Naive thymus-derived CD8-positive, alpha-beta T cell (primary cell): ENCODE results near the gene TBC1D2B. TPM values are rescaled to one million over a fixed set of nuclear protein-coding genes. Genes with fewer than 3 reads are reported as not detected.
"Not testable (repeated sequence)": the region's sequence is repeated elsewhere in the genome, so short reads cannot be mapped to it uniquely, and the experiment has no call there.

Experiments
- ATAC-seq, 2 donors: fragments of 150-1000 bp; cut with Tn5 transposase in 1 of 2; sonication (Bioruptor Pico), chemical (Tn5 transposase) in 1 of 2; 1 replicate in 1 of 2; 2 replicates in 1 of 2; pipeline ENCODE4 v1.10.0; 2021; ENCODE audit warnings: mild to moderate bottlenecking in 2 of 2, moderate library complexity in 2 of 2
- POLR2A ChIA-PET: fragments of 350-600 bp; sonication (Branson Sonifier 250); formaldehyde crosslinking; loops from one replicate; lab custom pipeline; 2021; ENCODE audit warnings: antibody characterized with exemption; lab: Charles Lee
- DNase-seq, 10 donors: peaks; one replicate each; pipeline versions ENCODE4 v3.0.0 to v3.0.0-alpha.2; 2020 to 2022
- H3K27ac Mint-ChIP-seq, 10 donors: one replicate each; pipeline ENCODE4 v1.8.0; 2020 to 2022; ENCODE audit warnings: mild to moderate bottlenecking in 10 of 10, mixed read lengths in 10 of 10, moderate library complexity in 4 of 10, inconsistent platforms in 1 of 10
- H3K27me3 Mint-ChIP-seq, 5 donors: one replicate each; pipeline ENCODE4 v1.8.0; 2021 to 2022; ENCODE audit warnings: mixed read lengths in 5 of 5
- H3K36me3 Mint-ChIP-seq, 3 donors: one replicate each; pipeline ENCODE4 v1.8.0; 2020 to 2022; ENCODE audit warnings: mixed read lengths in 3 of 3, mild to moderate bottlenecking in 2 of 3, inconsistent platforms in 1 of 3
- H3K4me1 Mint-ChIP-seq, 4 donors: one replicate each; pipeline ENCODE4 v1.8.0; 2021 to 2022; ENCODE audit warnings: mixed read lengths in 4 of 4
- H3K4me3 Mint-ChIP-seq, 10 donors: one replicate each; pipeline ENCODE4 v1.8.0; 2020 to 2022; ENCODE audit warnings: mild to moderate bottlenecking in 10 of 10, mixed read lengths in 10 of 10, moderate library complexity in 6 of 10, inconsistent platforms in 1 of 10
- H3K9me3 Mint-ChIP-seq, 9 donors: one replicate each; pipeline ENCODE4 v1.8.0; 2020 to 2022; ENCODE audit warnings: mixed read lengths in 9 of 9, mild to moderate bottlenecking in 3 of 9, inconsistent platforms in 1 of 9, moderate library complexity in 1 of 9
- polyA plus RNA-seq, 3 donors: library from polyadenylated mRNA; unstranded; fragments of 300-500 nt; fragmentation: Illumina TruSeq; gene quantifications; one replicate each; pipeline ENCODE4 v1.2.3, GENCODE V29; 2021
- total RNA-seq, 8 experiments: library from RNA in 2 of 8; stranded (reverse) in 2 of 8; gene quantifications; one replicate each; pipeline ENCODE4 v1.2.3 and lab custom pipeline; 2021 to 2026

TBC1D2B gene
- total and polyA plus RNA-seq, 5 experiments from 2014 or later = 8.1 to 82.1 (median 14.0) TPM

GRCh38 chr15:78004222-78004727 is 73.2 kb downstream of the TBC1D2B start:
- DNase-seq = no peak
- peaks cover 4 to 27% (median 16%) of the 10 kb centered on the region in 4 donors for H3K4me1 Mint-ChIP-seq
- H3K9me3 Mint-ChIP-seq = no peaks in the 10 kb centered on the region
- no peaks in the 10 kb centered on the region for H3K27me3 Mint-ChIP-seq
- peak overlapping the region in 4 of 10 donors; percentile 47 to 74 (median 48) for H3K27ac Mint-ChIP-seq
- POLR2A ChIA-PET = interaction anchor here (0.9 kb wide), 1 partner anchor 74 kb away, joined by 3 read pairs; no protein-coding TSS in a partner anchor
- peaks cover 0 to 83% (median 14%) of the 10 kb centered on the region in 3 donors for H3K36me3 Mint-ChIP-seq
- ATAC-seq = no peak
- H3K4me3 Mint-ChIP-seq = no peak overlapping the region

- Mint-ChIP-seq H3K27ac (peak overlapping the region in 2 of 10 donors; percentile 49 to 74), H3K27me3 (no peaks in the 10 kb centered on the region), H3K9me3 (no peaks in the 10 kb centered on the region), H3K36me3 (peaks cover 0 to 80% (median 12%) of the 10 kb centered on the region in 3 donors), H3K4me1 (peaks cover 4 to 27% (median 15%) of the 10 kb centered on the region in 4 donors), H3K4me3 (no peak overlapping the region)
- DNase-seq (no peak), ATAC-seq (no peak)
- POLR2A ChIA-PET = no interaction called here
Measured at GRCh38 chr15:78003539-78004008, 73.9 kb downstream of the TBC1D2B start.

- H3K4me3 Mint-ChIP-seq = no peak overlapping the region
- H3K9me3 Mint-ChIP-seq = no peaks in the 10 kb centered on the region
- POLR2A ChIA-PET = no interaction called here
- H3K4me1 Mint-ChIP-seq = peaks cover 4 to 27% (median 15%) of the 10 kb centered on the region in 4 donors
- H3K27me3 Mint-ChIP-seq = no peaks in the 10 kb centered on the region
- peaks cover 0 to 83% (median 14%) of the 10 kb centered on the region in 3 donors for H3K36me3 Mint-ChIP-seq
- DNase-seq (no peak), ATAC-seq (no peak)
- peak overlapping the region in 7 of 10 donors; percentile 5 to 68 (median 27) for H3K27ac Mint-ChIP-seq
Measured at GRCh38 chr15:78002996-78003395, 74.5 kb downstream of the TBC1D2B start.

GRCh38 chr15:78001656-78002055 is 75.9 kb downstream of the TBC1D2B start:
- Mint-ChIP-seq H3K4me1 (peaks cover 4 to 17% (median 11%) of the 10 kb centered on the region in 4 donors), H3K9me3 (no peaks in the 10 kb centered on the region), H3K27me3 (no peaks in the 10 kb centered on the region), H3K4me3 (no peak overlapping the region), H3K36me3 (peaks cover 0 to 84% (median 14%) of the 10 kb centered on the region in 3 donors), H3K27ac (peak overlapping the region in 8 of 10 donors; percentile 0 to 87 (median 49))
- DNase-seq = no peak
- no peak for ATAC-seq
- POLR2A ChIA-PET = interaction anchor here (0.7 kb wide), 1 partner anchor 264 kb away, joined by 3 read pairs; no protein-coding TSS in a partner anchor

GRCh38 chr15:78000927-78001249 is 76.6 kb downstream of the TBC1D2B start:
- DNase-seq = no peak
- POLR2A ChIA-PET = interaction anchor here (2.0 kb wide), 1 partner anchor 108 kb away, joined by 12 read pairs; no protein-coding TSS in a partner anchor
- no peak for ATAC-seq
- no peaks in the 10 kb centered on the region for H3K27me3 Mint-ChIP-seq
- H3K36me3 Mint-ChIP-seq = peaks cover 0 to 81% (median 14%) of the 10 kb centered on the region in 3 donors
- peak overlapping the region in 8 of 10 donors; percentile 21 to 89 (median 58) for H3K27ac Mint-ChIP-seq
- peak overlapping the region in 1 of 10 donors; percentile 15 for H3K4me3 Mint-ChIP-seq
- H3K4me1 Mint-ChIP-seq = peaks cover 4 to 14% (median 10%) of the 10 kb centered on the region in 4 donors
- H3K9me3 Mint-ChIP-seq = no peaks in the 10 kb centered on the region

GRCh38 chr15:78000091-78000926 is 77.2 kb downstream of the TBC1D2B start:
- peak; percentile 66 to 87 (median 78) for DNase-seq
- H3K27ac Mint-ChIP-seq = peak overlapping the region; percentile 2 to 89 (median 58)
- no peaks in the 10 kb centered on the region for H3K27me3 Mint-ChIP-seq
- no peak overlapping the region for H3K4me3 Mint-ChIP-seq
- peak; percentile 99 to 100 for ATAC-seq
- peaks cover 4 to 14% (median 10%) of the 10 kb centered on the region in 4 donors for H3K4me1 Mint-ChIP-seq
- H3K9me3 Mint-ChIP-seq = no peaks in the 10 kb centered on the region
- POLR2A ChIA-PET = interaction anchor here (0.8 to 2.0 kb wide), 3 partner anchors 76 to 110 kb away, joined by 3 to 12 read pairs (median 3); no protein-coding TSS in a partner anchor
- peaks cover 0 to 77% (median 14%) of the 10 kb centered on the region in 3 donors for H3K36me3 Mint-ChIP-seq

- no peak for ATAC-seq
- Mint-ChIP-seq H3K36me3 (peaks cover 0 to 74% (median 14%) of the 10 kb centered on the region in 3 donors), H3K27me3 (no peaks in the 10 kb centered on the region), H3K4me1 (peaks cover 4 to 14% (median 10%) of the 10 kb centered on the region in 4 donors), H3K4me3 (no peak overlapping the region), H3K9me3 (no peaks in the 10 kb centered on the region), H3K27ac (no peak overlapping the region)
- POLR2A ChIA-PET = interaction anchor here (0.8 to 2.0 kb wide), 3 partner anchors 76 to 110 kb away, joined by 3 to 12 read pairs (median 3); no protein-coding TSS in a partner anchor
- DNase-seq = no peak
Measured at GRCh38 chr15:77999486-77999885, 78.0 kb downstream of the TBC1D2B start.

- DNase-seq (no peak), ATAC-seq (no peak)
- Mint-ChIP-seq H3K27me3 (no peaks in the 10 kb centered on the region), H3K9me3 (no peaks in the 10 kb centered on the region), H3K27ac (peak overlapping the region in 2 of 10 donors; percentile 14 to 27), H3K36me3 (peaks cover 0 to 68% (median 14%) of the 10 kb centered on the region in 3 donors), H3K4me1 (peaks cover 6 to 15% (median 11%) of the 10 kb centered on the region in 4 donors), H3K4me3 (no peak overlapping the region)
- POLR2A ChIA-PET = no interaction called here
Measured at GRCh38 chr15:77998592-77998991, 78.9 kb downstream of the TBC1D2B start.

GRCh38 chr15:77997761-77998554 is 79.6 kb downstream of the TBC1D2B start:
- H3K9me3 Mint-ChIP-seq, DNase-seq, H3K4me3 Mint-ChIP-seq, POLR2A ChIA-PET, H3K27me3 Mint-ChIP-seq, ATAC-seq: not testable (repeated sequence)
- H3K27ac Mint-ChIP-seq = peak overlapping the region in 2 of 10 donors; percentile 40 to 48
- H3K36me3 Mint-ChIP-seq = peaks cover 0 to 63% (median 10%) of the 10 kb centered on the region in 3 donors
- H3K4me1 Mint-ChIP-seq = peaks cover 9 to 19% (median 12%) of the 10 kb centered on the region in 4 donors

- Mint-ChIP-seq H3K36me3 (peaks cover 0 to 58% (median 9%) of the 10 kb centered on the region in 3 donors), H3K27ac (peak overlapping the region in 2 of 10 donors; percentile 40 to 48)
Measured at GRCh38 chr15:77997221-77997620, 80.3 kb downstream of the TBC1D2B start.

GRCh38 chr15:77996713-77997171 is 80.8 kb downstream of the TBC1D2B start:
- H3K9me3 Mint-ChIP-seq, H3K4me3 Mint-ChIP-seq, ATAC-seq, H3K27ac Mint-ChIP-seq, H3K27me3 Mint-ChIP-seq, DNase-seq, POLR2A ChIA-PET: not testable (repeated sequence)
- peaks cover 9 to 21% (median 12%) of the 10 kb centered on the region in 4 donors for H3K4me1 Mint-ChIP-seq
- peaks cover 0 to 53% (median 9%) of the 10 kb centered on the region in 3 donors for H3K36me3 Mint-ChIP-seq

More at GRCh38 chr15:77997221-77997620, 80.3 kb downstream of the TBC1D2B start:
- H3K27me3 Mint-ChIP-seq, H3K9me3 Mint-ChIP-seq, H3K4me3 Mint-ChIP-seq, DNase-seq, ATAC-seq, POLR2A ChIA-PET: not testable (repeated sequence)
- peaks cover 9 to 21% (median 12%) of the 10 kb centered on the region in 4 donors for H3K4me1 Mint-ChIP-seq

- H3K27ac Mint-ChIP-seq, H3K9me3 Mint-ChIP-seq, H3K4me3 Mint-ChIP-seq, POLR2A ChIA-PET, H3K27me3 Mint-ChIP-seq, ATAC-seq, DNase-seq: not testable (repeated sequence)
- Mint-ChIP-seq H3K4me1 (peaks cover 9 to 21% (median 16%) of the 10 kb centered on the region in 4 donors), H3K36me3 (peaks cover 0 to 48% (median 9%) of the 10 kb centered on the region in 3 donors)
Measured at GRCh38 chr15:77996226-77996625, 81.3 kb downstream of the TBC1D2B start.
